HL-60 (cell line): ENCODE measurements around the gene ARMC5.

Source experiments
- DNase-seq, 2 experiments: peaks; one replicate each; pipeline ENCODE4 v3.0.0-alpha.2; 2010 to 2020; ENCODE audit warnings: low read depth in 1 of 2, low spot score in 1 of 2
- H3K27ac ChIP-seq: fragments of 250-450 bp; sonication (Bioruptor Pico); replicated peaks from 2 replicates; pipeline ENCODE4 v1.5.1; 2020; ENCODE audit warnings: mild to moderate bottlenecking, moderate library complexity
- H3K27me3 ChIP-seq: fragments of 250-450 bp; sonication (Bioruptor Pico); 2 replicates; pipeline ENCODE4 v1.5.1; 2021; ENCODE audit warnings: mild to moderate bottlenecking, moderate library complexity; ENCODE audit not compliant: insufficient read depth, poor library complexity, severe bottlenecking
- H3K4me3 ChIP-seq: replicated peaks from 2 replicates; pipeline ENCODE4 v1.5.1; 2011; ENCODE audit warnings: mild to moderate bottlenecking, control low read depth, low read length; ENCODE audit not compliant: insufficient read depth
- GABPA ChIP-seq: IDR thresholded peaks from 2 replicates; pipeline ENCODE4 v1.6.1; 2012; ENCODE audit warnings: low read depth
- POLR2AphosphoS5 ChIP-seq: IDR thresholded peaks from 2 replicates; pipeline ENCODE4 v1.6.1; 2012; ENCODE audit warnings: low read depth
- SPI1 ChIP-seq: IDR thresholded peaks from 2 replicates; pipeline ENCODE4 v1.6.1; 2012; ENCODE audit warnings: low read depth, mild to moderate bottlenecking, borderline replicate concordance
- TF ChIP-seq, protein P1 (sequence below): IDR thresholded peaks from one replicate; pipeline ENCODE4 v1.5.1; 2011; ENCODE audit warnings: low read length, control low read depth, inconsistent platforms; ENCODE audit not compliant: insufficient read depth
- TF ChIP-seq, protein P2 (sequence below): IDR thresholded peaks from 2 replicates; pipeline ENCODE4 v1.6.1; 2012; ENCODE audit warnings: low read depth; ENCODE audit not compliant: insufficient replicate concordance

Gene ARMC5

DNA sequence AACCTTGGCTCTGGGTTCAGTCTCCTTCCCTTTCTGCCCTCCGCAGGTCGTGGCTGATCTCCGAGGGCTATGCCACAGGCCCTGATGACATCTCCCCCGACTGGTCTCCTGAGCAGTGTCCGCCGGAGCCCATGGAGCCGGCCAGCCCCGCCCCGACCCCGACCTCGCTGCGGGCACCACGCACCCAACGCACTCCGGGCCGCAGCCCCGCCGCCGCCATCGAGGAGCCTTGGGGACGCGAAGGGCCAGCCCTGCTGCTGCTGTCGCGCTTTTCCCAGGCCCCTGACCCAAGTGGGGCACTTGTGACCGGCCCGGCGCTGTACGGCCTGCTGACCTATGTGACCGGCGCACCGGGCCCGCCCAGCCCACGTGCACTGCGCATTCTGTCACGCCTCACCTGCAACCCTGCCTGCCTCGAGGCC is 5.1 kb downstream of the ARMC5 start:
- no peaks in the 10 kb centered on the region for H3K27me3 ChIP-seq
- DNase-seq: no peak
- H3K4me3 ChIP-seq: no peak overlapping the region
- H3K27ac ChIP-seq: no peak overlapping the region
- TF ChIP-seq POLR2AphosphoS5 (no peak), SPI1 (no peak), GABPA (no peak)
- TF ChIP-seq, protein P1, sequence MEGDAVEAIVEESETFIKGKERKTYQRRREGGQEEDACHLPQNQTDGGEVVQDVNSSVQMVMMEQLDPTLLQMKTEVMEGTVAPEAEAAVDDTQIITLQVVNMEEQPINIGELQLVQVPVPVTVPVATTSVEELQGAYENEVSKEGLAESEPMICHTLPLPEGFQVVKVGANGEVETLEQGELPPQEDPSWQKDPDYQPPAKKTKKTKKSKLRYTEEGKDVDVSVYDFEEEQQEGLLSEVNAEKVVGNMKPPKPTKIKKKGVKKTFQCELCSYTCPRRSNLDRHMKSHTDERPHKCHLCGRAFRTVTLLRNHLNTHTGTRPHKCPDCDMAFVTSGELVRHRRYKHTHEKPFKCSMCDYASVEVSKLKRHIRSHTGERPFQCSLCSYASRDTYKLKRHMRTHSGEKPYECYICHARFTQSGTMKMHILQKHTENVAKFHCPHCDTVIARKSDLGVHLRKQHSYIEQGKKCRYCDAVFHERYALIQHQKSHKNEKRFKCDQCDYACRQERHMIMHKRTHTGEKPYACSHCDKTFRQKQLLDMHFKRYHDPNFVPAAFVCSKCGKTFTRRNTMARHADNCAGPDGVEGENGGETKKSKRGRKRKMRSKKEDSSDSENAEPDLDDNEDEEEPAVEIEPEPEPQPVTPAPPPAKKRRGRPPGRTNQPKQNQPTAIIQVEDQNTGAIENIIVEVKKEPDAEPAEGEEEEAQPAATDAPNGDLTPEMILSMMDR: no peak
- TF ChIP-seq, protein P2, sequence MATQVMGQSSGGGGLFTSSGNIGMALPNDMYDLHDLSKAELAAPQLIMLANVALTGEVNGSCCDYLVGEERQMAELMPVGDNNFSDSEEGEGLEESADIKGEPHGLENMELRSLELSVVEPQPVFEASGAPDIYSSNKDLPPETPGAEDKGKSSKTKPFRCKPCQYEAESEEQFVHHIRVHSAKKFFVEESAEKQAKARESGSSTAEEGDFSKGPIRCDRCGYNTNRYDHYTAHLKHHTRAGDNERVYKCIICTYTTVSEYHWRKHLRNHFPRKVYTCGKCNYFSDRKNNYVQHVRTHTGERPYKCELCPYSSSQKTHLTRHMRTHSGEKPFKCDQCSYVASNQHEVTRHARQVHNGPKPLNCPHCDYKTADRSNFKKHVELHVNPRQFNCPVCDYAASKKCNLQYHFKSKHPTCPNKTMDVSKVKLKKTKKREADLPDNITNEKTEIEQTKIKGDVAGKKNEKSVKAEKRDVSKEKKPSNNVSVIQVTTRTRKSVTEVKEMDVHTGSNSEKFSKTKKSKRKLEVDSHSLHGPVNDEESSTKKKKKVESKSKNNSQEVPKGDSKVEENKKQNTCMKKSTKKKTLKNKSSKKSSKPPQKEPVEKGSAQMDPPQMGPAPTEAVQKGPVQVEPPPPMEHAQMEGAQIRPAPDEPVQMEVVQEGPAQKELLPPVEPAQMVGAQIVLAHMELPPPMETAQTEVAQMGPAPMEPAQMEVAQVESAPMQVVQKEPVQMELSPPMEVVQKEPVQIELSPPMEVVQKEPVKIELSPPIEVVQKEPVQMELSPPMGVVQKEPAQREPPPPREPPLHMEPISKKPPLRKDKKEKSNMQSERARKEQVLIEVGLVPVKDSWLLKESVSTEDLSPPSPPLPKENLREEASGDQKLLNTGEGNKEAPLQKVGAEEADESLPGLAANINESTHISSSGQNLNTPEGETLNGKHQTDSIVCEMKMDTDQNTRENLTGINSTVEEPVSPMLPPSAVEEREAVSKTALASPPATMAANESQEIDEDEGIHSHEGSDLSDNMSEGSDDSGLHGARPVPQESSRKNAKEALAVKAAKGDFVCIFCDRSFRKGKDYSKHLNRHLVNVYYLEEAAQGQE: no peak

DNA sequence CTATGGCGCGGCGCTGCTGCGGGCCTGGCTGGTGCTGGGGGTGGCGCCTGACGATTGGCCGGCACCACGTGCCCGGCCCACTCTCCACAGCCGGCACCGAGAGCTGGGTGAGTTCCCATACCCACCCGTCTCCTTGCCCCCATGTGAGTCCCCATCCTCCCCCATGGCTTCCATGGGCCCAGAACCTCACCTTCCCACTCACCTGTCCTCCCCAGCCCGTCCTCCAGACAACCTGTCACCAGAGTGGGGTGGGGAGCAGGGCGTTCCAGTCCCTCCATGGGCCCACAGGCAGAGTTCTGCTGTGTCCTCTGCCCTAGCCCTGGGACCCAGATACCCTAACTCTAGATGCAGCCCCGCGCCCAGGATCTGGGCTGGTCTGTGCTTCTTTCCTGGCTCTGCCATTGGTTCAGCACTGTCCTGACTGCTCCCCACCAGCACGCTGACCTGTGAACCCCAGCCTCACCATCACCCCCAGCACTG is 5.5 kb downstream of the ARMC5 start:
- no peaks in the 10 kb centered on the region for H3K27me3 ChIP-seq
- H3K4me3 ChIP-seq: no peak overlapping the region
- no peak for DNase-seq
- TF ChIP-seq, protein P2: no peak
- TF ChIP-seq POLR2AphosphoS5 (no peak), SPI1 (no peak)
- TF ChIP-seq, protein P1: no peak
- no peak overlapping the region for H3K27ac ChIP-seq

DNA sequence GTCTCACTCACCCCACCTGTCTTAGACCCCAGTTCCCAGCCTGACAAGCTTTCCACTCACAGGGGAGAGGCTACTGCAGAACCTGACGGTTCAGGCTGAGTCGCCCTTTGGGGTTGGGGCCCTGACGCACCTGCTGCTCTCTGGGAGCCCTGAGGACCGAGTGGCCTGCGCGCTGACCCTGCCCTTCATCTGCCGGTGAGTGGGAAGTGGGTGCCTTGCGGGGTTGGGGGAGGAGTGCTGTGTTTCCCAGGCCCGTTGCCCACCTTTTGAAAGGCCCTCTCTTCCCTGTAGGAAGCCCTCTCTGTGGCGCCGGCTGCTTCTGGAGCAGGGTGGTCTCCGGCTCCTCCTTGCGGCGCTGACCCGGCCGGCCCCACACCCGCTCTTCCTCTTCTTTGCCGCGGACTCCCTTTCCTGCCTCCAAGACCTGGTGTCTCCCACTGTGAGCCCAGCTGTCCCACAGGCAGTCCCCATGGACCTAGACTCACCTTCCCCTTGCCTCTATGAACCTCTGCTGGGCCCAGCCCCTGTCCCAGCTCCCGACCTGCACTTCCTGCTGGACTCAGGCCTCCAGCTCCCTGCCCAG is 6.6 kb downstream of the ARMC5 start:
- no peak for DNase-seq
- H3K27ac ChIP-seq: no peak overlapping the region
- TF ChIP-seq, protein P2: no peak
- no peak for TF ChIP-seq SPI1
- no peak for TF ChIP-seq GABPA
- TF ChIP-seq, protein P1: no peak
- no peak for TF ChIP-seq POLR2AphosphoS5
- no peaks in the 10 kb centered on the region for H3K27me3 ChIP-seq
- H3K4me3 ChIP-seq: no peak overlapping the region
